Heart left ventricle (tissue), 13 donors: ENCODE data around the gene POC1A.

Experiments used
- CTCF ChIP-seq, 12 donors: fragments of 200-600 bp; sonication (generic) in 4 of 12; IDR thresholded peaks; one replicate each; pipeline versions ENCODE4 v1.5.0 to v1.8.0; 2018 to 2022; ENCODE audit warnings: antibody characterized with exemption in 12 of 12, mild to moderate bottlenecking in 5 of 12
- POLR2A ChIP-seq, 2 donors: fragments of 450-650 bp; IDR thresholded peaks; one replicate each; pipeline ENCODE4 v1.6.1; 2017; ENCODE audit warnings: antibody characterized with exemption in 2 of 2, mild to moderate bottlenecking in 2 of 2, moderate library complexity in 2 of 2
- donor health status: ischemic (EF 13 %, LVEDD 7.1; RV severe dilation, severe dysfunction).
- donor health status: DM: no; HTN: yes; CAD: no.
- donor health status: DM: no; HTN: no; CAD: no.
- donor health status: ischemic (EF 25% LVEDD 6.9; RV normal size, moderate dysfunction).
- donor health status: ischemic (EF 25% LVEDD 5.7; RV mildly dilated, moderate dysfunction).
- donor health status: ischemic (EF 35%, LVEDD 5.7; RV mildly dilated, moderate dysfunction).
- donor health status: nonischemic (EF 11% LVEDD 7.7; RV severe dilation, severe dysfunction).
- donor health status: DM: yes; HTN: yes; CAD: no.
- donor health status: PGD.
- donor health status: ischemic (EF 29% LVEDD 5.4; RV normal size, mild dysfunction).
- donor health status: nonischemic (EF 23%, LVEDD 6.1; RV moderate dilation, normal function).

GRCh38 chr3:52053307-52054304 is 100.6 kb downstream of the POC1A start:
- TF ChIP-seq CTCF (IDR thresholded peaks at IDR 0.05): peak in 9 of 12 donors; percentile 2 to 49 (median 21)
- TF ChIP-seq POLR2A (IDR thresholded peaks at IDR 0.05): no peak
